RWPE1 (cell line): ENCODE results near the gene NAA35.
"Not testable (repeated sequence)": the region's sequence is repeated elsewhere in the genome, so short reads cannot be mapped to it uniquely, and the experiment has no call there.

Source experiments
- CTCF ChIA-PET: fragments of 350-600 bp; sonication (Branson Sonifier 250); formaldehyde crosslinking; extraction: SDS; loops from one replicate; lab custom pipeline; 2021; lab: Yijun Ruan, JAX
- POLR2A ChIA-PET: fragments of 400-600 bp; formaldehyde crosslinking; extraction: SDS; loops from one replicate; lab custom pipeline; 2020; ENCODE audit warnings: antibody characterized with exemption; ENCODE audit not compliant: low non-redundant PET; lab: Yijun Ruan, JAX
- DNase-seq: peaks from one replicate; pipeline ENCODE4 v3.0.0; 2012; ENCODE audit warnings: low spot score
- H3K27ac ChIP-seq: fragments of 450-650 bp; 2 replicates; pipeline ENCODE4 v1.5.1; 2017
- TF ChIP-seq, protein P1 (sequence below): fragments of 450-650 bp; conservative IDR thresholded peaks from 2 replicates; pipeline ENCODE4 v1.5.1; 2017; ENCODE audit warnings: low read depth, mild to moderate bottlenecking

NAA35 gene

DNA sequence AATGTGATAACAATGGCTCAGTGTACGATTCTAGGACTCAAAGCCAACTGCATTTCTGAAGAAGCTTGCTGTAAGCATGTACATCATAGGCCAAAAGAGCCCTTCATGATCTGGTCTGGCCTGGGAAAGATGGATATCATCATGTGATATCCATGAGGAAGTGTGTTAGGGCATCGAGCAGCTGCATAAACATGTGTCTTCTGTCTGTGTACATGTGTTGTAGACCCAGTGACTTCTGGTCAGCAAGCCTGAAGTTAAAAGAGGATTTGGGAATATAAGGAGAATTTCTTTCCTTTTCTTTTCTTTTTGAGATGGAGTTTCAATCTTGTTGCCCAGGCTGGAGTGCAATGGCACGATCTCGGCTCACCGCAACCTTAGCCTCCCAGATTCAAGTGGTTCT, 15.5 kb upstream of the NAA35 start:
- ChIA-PET CTCF (interaction anchor here (0.5 kb wide), 1 partner anchor 593 kb away, joined by 3 read pairs; no protein-coding TSS in a partner anchor), POLR2A (no interaction called here)
- no peak overlapping the region for H3K27ac ChIP-seq
- TF ChIP-seq, protein P1, sequence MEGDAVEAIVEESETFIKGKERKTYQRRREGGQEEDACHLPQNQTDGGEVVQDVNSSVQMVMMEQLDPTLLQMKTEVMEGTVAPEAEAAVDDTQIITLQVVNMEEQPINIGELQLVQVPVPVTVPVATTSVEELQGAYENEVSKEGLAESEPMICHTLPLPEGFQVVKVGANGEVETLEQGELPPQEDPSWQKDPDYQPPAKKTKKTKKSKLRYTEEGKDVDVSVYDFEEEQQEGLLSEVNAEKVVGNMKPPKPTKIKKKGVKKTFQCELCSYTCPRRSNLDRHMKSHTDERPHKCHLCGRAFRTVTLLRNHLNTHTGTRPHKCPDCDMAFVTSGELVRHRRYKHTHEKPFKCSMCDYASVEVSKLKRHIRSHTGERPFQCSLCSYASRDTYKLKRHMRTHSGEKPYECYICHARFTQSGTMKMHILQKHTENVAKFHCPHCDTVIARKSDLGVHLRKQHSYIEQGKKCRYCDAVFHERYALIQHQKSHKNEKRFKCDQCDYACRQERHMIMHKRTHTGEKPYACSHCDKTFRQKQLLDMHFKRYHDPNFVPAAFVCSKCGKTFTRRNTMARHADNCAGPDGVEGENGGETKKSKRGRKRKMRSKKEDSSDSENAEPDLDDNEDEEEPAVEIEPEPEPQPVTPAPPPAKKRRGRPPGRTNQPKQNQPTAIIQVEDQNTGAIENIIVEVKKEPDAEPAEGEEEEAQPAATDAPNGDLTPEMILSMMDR: no peak
- DNase-seq: no peak

DNA sequence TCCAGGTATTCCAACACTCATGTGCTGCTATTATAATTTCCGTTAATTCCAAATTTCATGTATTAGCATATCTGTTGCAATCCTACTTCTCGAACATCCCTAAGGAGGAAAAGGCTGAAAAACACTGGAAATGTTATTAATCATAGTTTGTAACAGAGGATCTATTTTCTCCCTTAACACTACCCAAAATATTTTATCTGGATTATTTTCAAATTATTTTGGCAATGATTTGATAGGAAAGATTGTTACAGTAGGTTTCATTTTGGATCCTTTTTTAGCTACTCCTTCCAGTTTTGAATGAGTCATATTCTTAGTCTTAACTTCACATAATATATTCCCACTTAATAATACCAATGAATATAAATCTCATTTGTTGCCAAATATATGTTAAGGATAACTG, 13.9 kb upstream of the NAA35 start:
- TF ChIP-seq, protein P1: no peak
- POLR2A ChIA-PET: no interaction called here

DNA sequence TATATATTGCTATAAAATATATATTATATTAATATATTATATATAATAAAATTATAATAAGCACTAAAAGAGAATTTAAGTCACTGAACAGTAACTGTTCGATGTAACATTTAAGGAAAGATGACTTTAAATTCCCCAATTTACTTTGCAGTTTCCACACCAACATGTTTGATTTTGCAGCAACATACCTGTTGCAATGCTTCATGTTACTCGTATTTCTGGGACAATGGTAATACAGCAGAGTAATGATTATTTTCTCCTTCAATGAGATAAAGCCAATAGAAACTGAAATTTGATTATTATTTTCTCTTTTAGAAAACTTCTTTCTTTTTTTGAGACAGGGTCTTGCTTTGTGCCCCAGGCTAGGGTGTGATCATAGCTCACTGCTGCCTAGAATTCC, 9.5 kb upstream of the NAA35 start:
- no peak overlapping the region for H3K27ac ChIP-seq
- POLR2A ChIA-PET: no interaction called here
- DNase-seq: no peak
- CTCF ChIA-PET: no interaction called here
- TF ChIP-seq, protein P1: no peak

More for the DNA sequence above, 13.9 kb upstream of the NAA35 start:
- DNase-seq: no peak
- CTCF ChIA-PET: no interaction called here
- no peak overlapping the region for H3K27ac ChIP-seq

DNA sequence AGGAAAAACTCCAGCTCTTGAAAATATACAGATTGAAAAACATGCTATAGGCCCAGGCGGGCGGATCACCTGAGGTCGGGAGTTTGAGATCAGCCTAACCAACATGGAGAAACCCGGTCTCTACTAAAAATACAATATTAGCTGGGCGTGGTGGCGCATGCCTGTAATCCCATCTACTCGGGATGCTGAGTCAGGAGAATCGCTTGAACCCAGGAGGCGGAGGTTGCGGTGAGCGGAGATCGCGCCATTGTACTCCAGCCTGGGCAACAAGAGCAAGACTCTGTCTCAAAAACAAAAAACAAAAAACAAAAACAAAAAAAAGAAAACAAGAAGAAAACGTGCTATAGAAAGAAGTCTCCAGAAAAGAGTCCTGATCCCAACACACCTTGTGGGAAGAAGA, 5.0 kb upstream of the NAA35 start:
- DNase-seq, POLR2A ChIA-PET, H3K27ac ChIP-seq: not testable (repeated sequence)
- CTCF ChIA-PET: interaction anchor here (0.7 kb wide), 1 partner anchor 23 kb away, joined by 3 read pairs; no protein-coding TSS in a partner anchor

DNA sequence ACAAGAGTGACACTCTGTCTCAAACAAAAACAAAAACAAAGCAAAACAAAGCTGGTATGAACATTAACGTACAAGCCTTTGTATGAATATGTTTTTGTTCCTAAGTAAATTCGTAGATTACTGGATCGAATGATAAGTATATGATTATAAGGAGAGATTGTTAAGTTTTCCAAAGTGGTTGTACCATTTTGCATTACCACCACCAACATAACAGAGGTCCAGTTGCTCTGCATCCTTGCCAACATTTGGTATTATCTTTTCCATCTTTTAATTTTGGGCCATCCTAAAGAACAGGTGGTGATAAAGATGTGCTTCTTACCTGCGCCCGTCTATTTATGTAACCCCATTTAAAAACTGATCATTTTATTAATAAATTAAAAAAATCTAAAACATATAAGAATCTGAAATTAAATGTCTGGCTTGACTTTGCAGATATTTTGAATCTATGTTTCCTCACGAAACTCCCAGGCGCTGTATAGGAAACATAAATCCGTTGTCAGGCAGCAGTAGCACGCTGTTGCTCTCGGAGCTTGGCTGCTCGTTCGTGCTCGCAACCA, 593 bp upstream of the NAA35 start:
- ChIA-PET CTCF (no interaction called here), POLR2A (interaction anchor here (0.5 kb wide), 1 partner anchor 1756 kb away, joined by 3 read pairs; no protein-coding TSS in a partner anchor)
- H3K27ac ChIP-seq: peak overlapping the region; percentile 91
- TF ChIP-seq, protein P1: no peak
- DNase-seq: peak; percentile 8

DNA sequence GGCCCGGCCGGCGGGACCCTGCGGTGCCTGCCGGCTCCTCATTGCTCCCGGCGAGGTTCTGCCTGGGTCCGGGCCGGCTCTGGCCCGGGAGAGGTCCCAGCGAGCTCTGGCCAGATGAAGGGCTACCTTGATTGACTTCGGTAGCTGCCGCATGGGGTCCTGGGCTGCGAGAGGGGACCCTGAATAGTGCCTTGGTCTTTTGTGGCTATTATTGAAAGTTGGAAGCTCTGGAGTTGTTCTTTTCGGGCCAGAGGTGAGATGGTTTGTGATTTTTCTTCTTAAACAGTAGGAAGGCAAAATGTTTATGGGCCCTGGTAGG, 635 bp downstream of the NAA35 start:
- TF ChIP-seq, protein P1: no peak
- H3K27ac ChIP-seq: peak overlapping the region; percentile 91
- DNase-seq: no peak
- POLR2A ChIA-PET: interaction anchor here (0.5 to 0.7 kb wide), 2 partner anchors 16 to 20 kb away, joined by 3 to 5 read pairs; no protein-coding TSS in a partner anchor
- CTCF ChIA-PET: no interaction called here
